ENCODE data around the gene MAPK11. TPM values are rescaled to one million over a fixed set of nuclear protein-coding genes. Genes with fewer than 3 reads are reported as not detected.
A peak's percentile ranks its signal among the peaks of the same experiment; 100 is the strongest.

Gene MAPK11
- total and polyA plus RNA-seq, 9 donors, result 0.92 to 31.6 (median 12.0) TPM

DNA sequence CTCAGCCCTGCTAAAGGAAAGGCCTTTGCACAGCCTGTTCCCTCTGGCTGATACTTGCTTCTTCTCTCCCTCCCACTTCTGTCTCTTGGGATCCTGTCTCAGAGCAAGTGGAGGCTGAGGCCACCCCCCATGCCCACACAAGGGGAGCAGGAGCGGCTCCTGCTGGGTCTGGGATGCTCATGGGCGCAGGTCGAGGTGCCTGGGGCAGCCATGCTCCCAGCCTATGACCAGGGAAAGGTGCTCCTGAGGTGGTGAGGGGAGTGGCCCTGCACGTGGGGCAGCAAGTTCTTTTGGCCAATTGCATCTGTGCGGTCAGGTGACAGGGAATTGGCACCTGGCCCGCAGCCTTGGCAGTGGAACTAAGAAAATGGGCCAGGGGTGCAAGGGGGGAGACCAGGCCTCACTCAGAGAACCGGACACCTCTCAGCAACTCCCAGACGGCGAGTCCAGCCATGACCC, 1.5 kb downstream of the MAPK11 start:
- H3K4me3 ChIP-seq, result no peak overlapping the region
- WGBS, 3 donors, result 21 to 31% (median 29%) methylated on average over 9 of the region's 9 CpGs

DNA sequence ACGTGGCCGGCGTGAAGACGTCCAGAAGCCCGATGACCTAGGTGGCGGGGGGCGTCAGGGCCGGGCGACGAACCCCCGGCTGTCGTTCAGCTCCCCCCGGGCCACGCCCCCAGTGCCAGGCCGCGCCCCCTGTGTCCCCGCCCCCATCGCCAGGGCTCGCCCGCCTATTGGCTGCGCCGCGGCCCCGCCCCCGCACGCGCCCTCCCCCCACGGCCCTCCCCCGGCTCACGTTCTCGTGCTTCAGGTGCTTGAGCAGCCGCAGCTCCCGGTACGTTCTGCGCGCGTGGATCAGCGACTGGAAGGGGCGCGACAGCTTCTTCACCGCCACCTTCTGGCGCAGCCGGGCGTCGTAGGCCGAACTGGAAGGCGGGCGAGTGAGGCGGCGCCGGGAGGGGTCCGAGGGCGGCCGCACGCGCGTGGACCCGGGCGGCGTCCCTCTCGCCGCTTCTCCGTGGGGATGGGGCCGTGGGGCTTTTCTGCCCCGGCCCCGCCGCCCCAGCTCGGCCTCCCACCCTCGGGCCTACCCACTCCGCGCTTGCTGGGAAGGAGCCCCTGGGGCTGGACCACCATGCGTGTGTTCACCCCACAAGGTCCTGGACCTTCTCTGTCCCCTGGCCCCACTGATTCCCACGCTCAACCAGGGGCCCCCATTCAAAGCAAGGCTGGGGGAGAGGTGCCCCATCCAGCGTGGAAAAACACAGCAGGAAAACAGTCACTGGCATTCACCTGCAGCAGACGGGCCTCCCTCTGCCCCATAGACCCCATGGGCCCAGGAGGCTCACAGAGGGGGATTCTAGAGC, 2.4 kb downstream of the MAPK11 start:
- intact Hi-C loops (cut with DNase I), result loop anchor here in 2 of 4 donors (5.0 kb wide), 1 partner anchor 70 kb away; no protein-coding TSS in a partner anchor
- TF ChIP-seq EP300 (IDR thresholded peaks at IDR 0.05) (no peak), POLR2A (IDR thresholded peaks at IDR 0.05) (no peak)
- TF ChIP-seq, protein P1, sequence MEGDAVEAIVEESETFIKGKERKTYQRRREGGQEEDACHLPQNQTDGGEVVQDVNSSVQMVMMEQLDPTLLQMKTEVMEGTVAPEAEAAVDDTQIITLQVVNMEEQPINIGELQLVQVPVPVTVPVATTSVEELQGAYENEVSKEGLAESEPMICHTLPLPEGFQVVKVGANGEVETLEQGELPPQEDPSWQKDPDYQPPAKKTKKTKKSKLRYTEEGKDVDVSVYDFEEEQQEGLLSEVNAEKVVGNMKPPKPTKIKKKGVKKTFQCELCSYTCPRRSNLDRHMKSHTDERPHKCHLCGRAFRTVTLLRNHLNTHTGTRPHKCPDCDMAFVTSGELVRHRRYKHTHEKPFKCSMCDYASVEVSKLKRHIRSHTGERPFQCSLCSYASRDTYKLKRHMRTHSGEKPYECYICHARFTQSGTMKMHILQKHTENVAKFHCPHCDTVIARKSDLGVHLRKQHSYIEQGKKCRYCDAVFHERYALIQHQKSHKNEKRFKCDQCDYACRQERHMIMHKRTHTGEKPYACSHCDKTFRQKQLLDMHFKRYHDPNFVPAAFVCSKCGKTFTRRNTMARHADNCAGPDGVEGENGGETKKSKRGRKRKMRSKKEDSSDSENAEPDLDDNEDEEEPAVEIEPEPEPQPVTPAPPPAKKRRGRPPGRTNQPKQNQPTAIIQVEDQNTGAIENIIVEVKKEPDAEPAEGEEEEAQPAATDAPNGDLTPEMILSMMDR (IDR thresholded peaks at IDR 0.05), result peak in 1 of 3 donors; percentile 16
- no peaks in the 10 kb centered on the region for H3K27me3 ChIP-seq
- WGBS, 3 donors, result 7 to 29% (median 22%) methylated on average over 43 to 75 of the region's 75 CpGs
- peak; percentile 77 to 86 (median 85) for DNase-seq
- peak overlapping the region in 1 of 2 donors; percentile 55 for H3K27ac ChIP-seq
- H3K36me3 ChIP-seq, result no peaks in the 10 kb centered on the region
- H3K4me1 ChIP-seq (ENCODE audit: insufficient read depth), result peaks cover 26% of the 10 kb centered on the region
- no peaks in the 10 kb centered on the region for H3K9me3 ChIP-seq
- H3K4me3 ChIP-seq, result peak overlapping the region; percentile 2

More for the DNA sequence above, 1.5 kb downstream of the MAPK11 start:
- Histone ChIP-seq H3K9me3 (no peaks in the 10 kb centered on the region), H3K36me3 (no peaks in the 10 kb centered on the region), H3K27me3 (no peaks in the 10 kb centered on the region), H3K27ac (peak overlapping the region in 1 of 2 donors; percentile 55), H3K4me1 (ENCODE audit: insufficient read depth) (peaks cover 26% of the 10 kb centered on the region)
- TF ChIP-seq POLR2A (IDR thresholded peaks at IDR 0.05) (no peak), EP300 (IDR thresholded peaks at IDR 0.05) (no peak)
- TF ChIP-seq, protein P1 (IDR thresholded peaks at IDR 0.05), result no peak
- DNase-seq, result peak; percentile 62 to 85 (median 72)
- intact Hi-C loops (cut with DNase I), result loop anchor here in 2 of 4 donors (5.0 kb wide), 1 partner anchor 69 kb away; no protein-coding TSS in a partner anchor

DNA sequence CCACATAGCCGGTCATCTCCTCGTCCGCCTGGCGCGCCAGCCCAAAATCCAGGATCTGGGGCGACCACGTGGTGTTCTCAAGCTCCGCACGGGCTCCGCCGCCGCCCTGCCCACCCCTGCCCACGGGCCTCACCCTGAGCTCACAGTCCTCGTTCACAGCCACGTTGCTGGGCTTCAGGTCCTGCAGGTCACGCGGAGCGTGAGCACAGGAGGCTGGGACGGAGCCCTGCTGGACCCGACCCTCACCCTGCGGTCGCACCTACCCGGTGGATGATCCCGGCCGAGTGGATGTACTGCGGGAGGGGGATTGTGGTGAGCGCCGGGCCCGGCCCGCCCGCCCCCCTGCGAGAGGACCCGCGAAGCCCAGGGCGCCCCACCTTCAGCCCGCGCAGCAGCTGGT, 3.2 kb downstream of the MAPK11 start:
- no peak for DNase-seq
- Histone ChIP-seq H3K27ac (peak overlapping the region in 1 of 2 donors; percentile 40), H3K27me3 (no peaks in the 10 kb centered on the region), H3K4me3 (no peak overlapping the region), H3K9me3 (no peaks in the 10 kb centered on the region), H3K4me1 (ENCODE audit: insufficient read depth) (peaks cover 26% of the 10 kb centered on the region), H3K36me3 (no peaks in the 10 kb centered on the region)
- no peak for TF ChIP-seq EP300 (IDR thresholded peaks at IDR 0.05)
- intact Hi-C loops (cut with DNase I), result loop anchor here in 2 of 4 donors (5.0 kb wide), 1 partner anchor 70 kb away; no protein-coding TSS in a partner anchor
- 52 to 82% (median 71%) methylated on average over 20 to 37 of the region's 37 CpGs for WGBS, 3 donors

DNA sequence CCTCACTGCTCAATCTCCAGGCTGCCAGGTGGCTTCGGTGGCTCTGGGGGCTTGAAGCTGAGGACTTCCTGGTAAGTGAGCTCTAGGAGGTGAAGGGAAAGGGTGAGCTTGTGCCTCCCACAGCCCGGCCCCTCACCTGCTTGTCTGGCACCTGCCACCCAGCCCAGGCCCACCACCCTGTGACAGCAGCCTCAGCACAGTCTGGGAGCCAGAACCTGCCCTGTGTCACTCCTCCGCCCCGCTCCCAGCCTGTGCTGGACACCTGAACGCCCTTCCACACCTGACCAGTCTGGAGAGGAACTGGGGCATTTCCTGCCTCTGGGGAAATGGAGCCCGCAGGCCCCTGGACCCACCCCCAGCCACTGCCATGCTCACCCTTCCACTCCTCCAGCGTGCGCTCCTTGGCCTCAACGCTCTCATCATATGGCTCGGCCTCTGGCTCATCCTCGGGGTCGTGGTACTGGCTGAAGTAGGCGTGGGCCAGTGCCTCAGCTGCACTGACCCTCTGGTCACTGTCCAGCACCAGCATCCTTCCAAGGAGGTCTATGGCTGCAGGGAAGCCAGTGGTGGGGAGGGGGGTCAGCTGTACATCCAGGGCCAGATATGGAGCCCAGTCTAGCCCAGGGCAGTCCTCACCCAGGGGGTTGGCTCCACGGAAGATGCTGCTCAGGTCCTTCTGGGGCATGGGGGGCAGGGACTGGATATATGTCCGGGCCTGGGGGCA, 5.1 kb downstream of the MAPK11 start:
- DNase-seq, result no peak
- TF ChIP-seq EP300 (IDR thresholded peaks at IDR 0.05) (no peak), POLR2A (IDR thresholded peaks at IDR 0.05) (no peak)
- TF ChIP-seq, protein P1 (IDR thresholded peaks at IDR 0.05), result no peak
- H3K4me1 ChIP-seq (ENCODE audit: insufficient read depth), result peaks cover 23% of the 10 kb centered on the region
- H3K36me3 ChIP-seq, result no peaks in the 10 kb centered on the region
- WGBS, 3 donors, result 81 to 86% (median 84%) methylated on average over 13 to 15 of the region's 15 CpGs
- no peaks in the 10 kb centered on the region for H3K9me3 ChIP-seq
- H3K27me3 ChIP-seq, result no peaks in the 10 kb centered on the region
- no peak overlapping the region for H3K27ac ChIP-seq
- intact Hi-C loops (cut with DNase I), result loop anchor here in 2 of 4 donors (5.0 kb wide), 1 partner anchor 72 kb away; no protein-coding TSS in a partner anchor
- H3K4me3 ChIP-seq, result no peak overlapping the region

All from ovary (tissue), 9 donors.